ENCODE data around the gene CCDC85C.

The CCDC85C gene

GRCh38 chr14:99511421-99512109 is 92.4 kb downstream of the CCDC85C start:
- peak in 34 of 42 donors; percentile 26 to 69 (median 47) for DNase-seq
- intact Hi-C loops (cut with DNase I), result no loop called here

DNA sequence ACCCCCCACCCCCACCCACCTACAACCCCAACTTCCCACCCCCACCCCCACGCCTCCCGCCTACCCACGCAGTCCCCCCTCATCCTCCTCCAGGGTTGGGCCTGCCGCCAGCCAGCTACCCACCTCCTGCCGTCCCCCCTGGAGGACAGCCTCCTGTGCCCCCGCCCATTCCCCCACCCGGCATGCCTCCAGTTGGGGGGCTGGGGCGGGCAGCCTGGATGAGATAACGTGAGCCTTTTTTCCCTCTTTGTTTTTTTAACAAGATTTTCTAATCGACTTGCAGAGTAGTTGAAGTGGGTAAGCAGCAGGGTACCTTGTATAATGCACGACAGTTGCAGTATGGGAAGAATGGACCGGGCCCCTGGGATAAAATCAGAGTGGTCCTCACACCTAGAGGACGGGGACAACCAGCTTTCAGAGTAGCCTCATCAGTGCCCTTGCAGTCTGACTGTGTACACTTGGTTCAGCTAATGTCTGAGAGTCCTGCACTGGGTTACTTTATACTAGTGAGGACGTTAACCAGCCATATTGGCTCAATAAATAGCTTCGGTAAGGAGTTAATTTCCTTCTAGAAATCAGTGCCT is 93.4 kb downstream of the CCDC85C start:
- DNase-seq, result peak in 2 of 42 donors; percentile 9 to 35
- intact Hi-C loops (cut with DNase I), result no loop called here

- peak in 6 of 42 donors; percentile 2 to 30 (median 10) for DNase-seq
- intact Hi-C loops (cut with DNase I), result no loop called here
Measured at GRCh38 chr14:99509871-99510555, 94.0 kb downstream of the CCDC85C start.

- DNase-seq, result peak in 4 of 42 donors; percentile 9 to 43 (median 22)
- intact Hi-C loops (cut with DNase I), result no loop called here
Measured at GRCh38 chr14:99508896-99509629, 94.9 kb downstream of the CCDC85C start.

DNA sequence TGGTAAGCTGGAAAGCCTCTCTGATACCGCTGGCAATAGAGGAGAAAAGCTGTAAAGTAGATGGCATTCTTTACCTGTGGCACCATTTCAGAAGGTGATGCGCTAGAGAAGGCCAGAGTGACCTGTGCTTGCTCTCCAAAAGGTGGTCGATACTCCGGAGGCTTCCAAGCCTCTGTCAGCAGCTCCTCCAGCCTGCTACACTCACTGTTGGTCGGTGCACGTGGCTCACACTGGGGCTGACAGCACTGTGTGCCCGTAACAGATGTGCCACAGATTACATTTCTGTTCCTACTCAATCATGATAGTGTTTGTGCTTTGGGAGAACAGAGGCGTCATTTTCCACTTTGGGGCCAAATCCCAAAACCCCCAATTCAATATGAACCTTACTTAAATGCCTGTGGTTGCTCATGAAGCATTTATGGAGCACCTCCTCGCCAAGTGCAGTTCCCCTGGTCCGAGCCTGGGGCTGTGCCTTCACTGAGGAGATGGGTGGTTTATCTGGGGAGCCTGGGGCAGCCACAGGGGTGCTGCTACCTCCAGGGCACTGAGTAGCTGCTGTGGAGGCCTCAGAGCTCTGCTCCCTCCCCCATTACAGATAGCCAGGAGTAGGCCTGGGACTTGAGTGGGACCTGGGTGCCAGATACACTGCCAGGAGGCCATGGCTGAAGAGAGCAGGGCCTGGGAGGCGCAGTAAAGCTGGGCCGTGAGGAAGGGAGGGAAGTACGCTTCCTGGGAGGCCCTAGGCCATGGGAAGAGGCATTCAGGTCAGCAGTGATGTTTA is 96.0 kb downstream of the CCDC85C start:
- intact Hi-C loops (cut with DNase I), result no loop called here
- DNase-seq, result peak in 1 of 42 donors; percentile 13

DNA sequence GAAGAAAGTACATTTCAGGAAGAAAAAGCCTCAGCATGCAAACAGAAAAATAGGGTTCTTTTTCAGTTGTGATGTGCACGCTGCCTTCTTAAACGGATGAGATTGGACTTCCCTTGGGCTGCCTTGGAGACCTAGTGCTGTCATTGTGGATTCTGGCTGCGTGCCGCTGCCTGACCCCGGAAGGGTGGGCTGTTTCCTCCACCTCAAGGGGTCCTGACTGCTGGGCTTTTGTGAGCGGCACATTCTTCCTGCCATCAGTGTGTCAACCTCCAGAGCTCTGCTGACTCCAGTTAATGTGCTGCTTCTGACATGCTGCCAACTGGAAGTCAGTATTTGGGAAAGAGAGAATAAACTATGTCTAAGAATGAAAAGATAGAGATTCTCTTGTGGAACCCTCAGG is 97.7 kb downstream of the CCDC85C start:
- DNase-seq, result no peak
- intact Hi-C loops (cut with DNase I), result no loop called here

- no peak for DNase-seq
- intact Hi-C loops (cut with DNase I), result no loop called here
Measured at GRCh38 chr14:99505089-99505488, 98.9 kb downstream of the CCDC85C start.

- intact Hi-C loops (cut with DNase I), result no loop called here
- DNase-seq, result no peak
Measured at GRCh38 chr14:99503848-99504453, 100.1 kb downstream of the CCDC85C start.

- intact Hi-C loops (cut with DNase I), result no loop called here
- peak in 3 of 42 donors; percentile 11 to 40 (median 18) for DNase-seq
Measured at GRCh38 chr14:99502989-99503421, 101.0 kb downstream of the CCDC85C start.

DNA sequence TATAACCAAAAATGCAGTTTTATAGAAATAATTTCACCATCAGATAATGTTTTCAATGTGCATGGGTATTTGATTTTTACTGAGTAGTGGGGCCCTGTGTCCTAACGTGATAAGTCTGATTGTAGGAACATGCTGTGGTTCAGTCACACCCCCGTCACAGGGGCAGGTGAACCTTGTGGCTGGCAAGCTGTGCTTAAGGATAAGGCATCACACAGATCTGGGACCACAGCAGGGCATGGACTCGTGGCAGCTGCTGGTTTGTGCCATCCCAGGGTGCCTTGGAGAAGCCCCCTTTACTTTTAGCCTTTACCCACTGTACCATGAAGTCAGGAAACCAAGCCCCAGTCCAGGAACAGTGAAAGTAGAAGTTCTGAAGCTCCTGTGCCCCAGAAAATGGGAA is 106.1 kb downstream of the CCDC85C start:
- intact Hi-C loops (cut with DNase I), result no loop called here

GRCh38 chr14:99497341-99497740 is 106.7 kb downstream of the CCDC85C start:
- no peak for DNase-seq
- intact Hi-C loops (cut with DNase I), result no loop called here

More for the DNA sequence above, 106.1 kb downstream of the CCDC85C start:
- DNase-seq, result no peak

- intact Hi-C loops (cut with DNase I), result no loop called here
- no peak for DNase-seq
Measured at GRCh38 chr14:99484106-99484505, 119.9 kb downstream of the CCDC85C start.

DNA sequence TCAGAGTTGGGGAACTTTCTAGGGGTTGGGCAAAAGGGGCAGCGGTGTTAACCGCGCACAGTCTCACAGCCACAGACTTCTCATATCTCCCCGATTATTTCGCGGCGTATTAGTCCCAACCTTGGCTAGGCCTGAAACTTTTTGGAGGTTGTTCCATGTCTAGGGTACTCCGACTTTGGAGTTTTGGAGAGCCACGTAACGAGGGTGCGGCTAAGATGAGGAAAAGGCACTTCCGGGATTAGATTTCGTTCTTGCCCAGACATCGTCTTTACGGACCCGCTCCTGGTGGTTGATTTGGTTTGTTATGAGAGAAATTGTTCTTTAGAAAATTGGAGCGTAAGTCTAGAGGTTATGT is 122.3 kb downstream of the CCDC85C start:
- DNase-seq, result no peak
- intact Hi-C loops (cut with DNase I), result no loop called here

DNA sequence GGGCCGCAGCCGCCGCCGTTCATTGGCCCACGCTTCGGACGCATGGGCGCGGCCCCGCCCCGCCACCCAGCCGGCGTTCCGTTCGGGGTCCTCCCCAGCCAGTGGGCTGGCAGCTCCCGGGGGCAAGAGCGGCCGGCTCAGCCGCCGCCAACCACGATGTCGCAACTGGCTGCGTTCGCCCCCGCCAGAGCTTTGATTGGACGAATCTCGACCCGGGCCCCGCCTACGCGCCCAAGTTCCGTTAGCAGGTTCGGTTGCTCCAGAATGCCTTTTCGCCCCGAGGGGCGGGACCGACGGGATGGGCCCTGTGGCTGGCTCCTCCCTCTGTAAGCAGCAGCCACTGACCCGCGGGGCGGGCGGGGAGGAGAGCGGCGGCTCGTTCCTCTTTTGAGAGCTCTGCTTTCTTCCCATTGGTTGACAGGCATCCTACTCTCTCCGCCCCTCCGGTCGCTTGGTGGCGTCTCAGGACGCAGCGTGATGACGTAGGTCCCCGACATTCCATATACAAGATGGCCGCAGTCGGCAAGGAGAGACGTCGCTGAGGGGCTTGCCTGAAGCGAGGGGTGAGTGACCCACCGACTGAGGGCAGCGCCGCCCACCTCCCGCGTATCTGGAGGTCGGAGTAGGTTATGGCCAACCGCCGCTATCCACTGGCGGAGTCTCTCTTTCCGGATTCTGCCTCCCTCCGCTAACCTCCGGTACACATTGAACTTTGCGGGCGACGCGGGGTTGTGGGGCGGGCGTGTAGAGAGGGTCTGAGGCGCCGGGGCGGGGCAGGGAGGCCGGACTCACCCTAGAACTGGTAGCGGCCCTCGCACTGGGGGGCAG is 122.9 kb downstream of the CCDC85C start, which contains the start of gene CCNK:
Gene CCNK (plus strand): TSS at position 493 of the 828 bp plus-strand sequence. CDS start 11,269 bp downstream, outside the sequence.
- DNase-seq, result peak; percentile 100
- intact Hi-C loops (cut with DNase I), result no loop called here

- DNase-seq, result peak in 41 of 42 donors; percentile 15 to 61 (median 43)
- intact Hi-C loops (cut with DNase I), result no loop called here
Measured at GRCh38 chr14:99479906-99480869, 123.8 kb downstream of the CCDC85C start, which contains the start of gene SETD3. TSS of gene SETD3 (minus strand) at chr14:99480859. CDS start at chr14:99465805, 15,054 bp downstream.

Data from head of caudate nucleus (tissue), 42 donors.